ENCODE results near the gene ADAMTSL3. TPM values are rescaled to one million over a fixed set of nuclear protein-coding genes. Genes with fewer than 3 reads are reported as not detected.
"Not testable (repeated sequence)": the region's sequence is repeated elsewhere in the genome, so short reads cannot be mapped to it uniquely, and the experiment has no call there.

ADAMTSL3 gene
- total RNA-seq, 1 donor from 2014 or later = 0.35 TPM

- no peak for DNase-seq (ENCODE audit: extremely low read depth, low read depth, low spot score)
Measured at GRCh38 chr15:83695901-83696425, 42.0 kb downstream of the ADAMTSL3 start.

GRCh38 chr15:83697716-83698115 lies 43.8 kb downstream of the ADAMTSL3 start:
- DNase-seq (ENCODE audit: extremely low read depth, low read depth, low spot score) = no peak

- no peak for DNase-seq (ENCODE audit: extremely low read depth, low read depth, low spot score)
Measured at GRCh38 chr15:83698294-83698693, 44.4 kb downstream of the ADAMTSL3 start.

- DNase-seq (ENCODE audit: extremely low read depth, low read depth, low spot score) = no peak
Measured at GRCh38 chr15:83699028-83699427, 45.1 kb downstream of the ADAMTSL3 start.

- DNase-seq (ENCODE audit: extremely low read depth, low read depth, low spot score) = no peak
Measured at GRCh38 chr15:83700082-83700481, 46.2 kb downstream of the ADAMTSL3 start.

- not testable (repeated sequence) for DNase-seq (ENCODE audit: extremely low read depth, low read depth, low spot score)
Measured at GRCh38 chr15:83702314-83702713, 48.4 kb downstream of the ADAMTSL3 start.

GRCh38 chr15:83708328-83708727 lies 54.4 kb downstream of the ADAMTSL3 start:
- no peak for DNase-seq (ENCODE audit: extremely low read depth, low read depth, low spot score)

GRCh38 chr15:83709241-83709640 lies 55.3 kb downstream of the ADAMTSL3 start:
- DNase-seq (ENCODE audit: extremely low read depth, low read depth, low spot score) = no peak

GRCh38 chr15:83709811-83710210 lies 55.9 kb downstream of the ADAMTSL3 start:
- no peak for DNase-seq (ENCODE audit: extremely low read depth, low read depth, low spot score)

- no peak for DNase-seq (ENCODE audit: extremely low read depth, low read depth, low spot score)
Measured at GRCh38 chr15:83710452-83710851, 56.5 kb downstream of the ADAMTSL3 start.

GRCh38 chr15:83711236-83711635 lies 57.3 kb downstream of the ADAMTSL3 start:
- no peak for DNase-seq (ENCODE audit: extremely low read depth, low read depth, low spot score)

GRCh38 chr15:83713242-83713641 lies 59.3 kb downstream of the ADAMTSL3 start:
- DNase-seq (ENCODE audit: extremely low read depth, low read depth, low spot score) = no peak

- DNase-seq (ENCODE audit: extremely low read depth, low read depth, low spot score) = no peak
Measured at GRCh38 chr15:83714939-83715628, 61.2 kb downstream of the ADAMTSL3 start.

GRCh38 chr15:83716605-83717004 lies 62.7 kb downstream of the ADAMTSL3 start:
- DNase-seq (ENCODE audit: extremely low read depth, low read depth, low spot score) = no peak

GRCh38 chr15:83717010-83717409 lies 63.1 kb downstream of the ADAMTSL3 start:
- DNase-seq (ENCODE audit: extremely low read depth, low read depth, low spot score) = no peak

GRCh38 chr15:83720468-83720867 lies 66.5 kb downstream of the ADAMTSL3 start:
- no peak for DNase-seq (ENCODE audit: extremely low read depth, low read depth, low spot score)

GRCh38 chr15:83721031-83721430 lies 67.1 kb downstream of the ADAMTSL3 start:
- no peak for DNase-seq (ENCODE audit: extremely low read depth, low read depth, low spot score)

- no peak for DNase-seq (ENCODE audit: extremely low read depth, low read depth, low spot score)
Measured at GRCh38 chr15:83721981-83722380, 68.1 kb downstream of the ADAMTSL3 start.

GRCh38 chr15:83723216-83723615 lies 69.3 kb downstream of the ADAMTSL3 start:
- no peak for DNase-seq (ENCODE audit: extremely low read depth, low read depth, low spot score)

GRCh38 chr15:83732196-83732595 lies 78.3 kb downstream of the ADAMTSL3 start:
- DNase-seq (ENCODE audit: extremely low read depth, low read depth, low spot score) = no peak

GRCh38 chr15:83732770-83733169 lies 78.8 kb downstream of the ADAMTSL3 start:
- DNase-seq (ENCODE audit: extremely low read depth, low read depth, low spot score) = no peak

- DNase-seq (ENCODE audit: extremely low read depth, low read depth, low spot score) = no peak
Measured at GRCh38 chr15:83733206-83733605, 79.3 kb downstream of the ADAMTSL3 start.

- no peak for DNase-seq (ENCODE audit: extremely low read depth, low read depth, low spot score)
Measured at GRCh38 chr15:83733691-83734090, 79.8 kb downstream of the ADAMTSL3 start.

All from glomerular endothelial cell (primary cell).